Mesendoderm (in vitro differentiated cells): ENCODE results near the gene PLA2G2E.

Experiments used
- DNase-seq: peaks from one replicate; pipeline ENCODE4 v3.0.0; 2013
- H2AK5ac ChIP-seq: 2 replicates; pipeline ENCODE4 v1.6.1; 2013; ENCODE audit warnings: low read length, inconsistent platforms
- H2BK120ac ChIP-seq: 2 replicates; pipeline ENCODE4 v1.6.1; 2013; ENCODE audit warnings: low read depth, mild to moderate bottlenecking, low read length, moderate library complexity, mixed read lengths
- H2BK15ac ChIP-seq: replicated peaks from 2 replicates; pipeline ENCODE4 v1.6.1; 2013; ENCODE audit warnings: low read depth, mild to moderate bottlenecking, moderate library complexity
- H2BK5ac ChIP-seq: 2 replicates; pipeline ENCODE4 v1.6.1; 2013; ENCODE audit warnings: low read length, inconsistent platforms
- H3K18ac ChIP-seq: 2 replicates; pipeline ENCODE4 v1.6.1; 2013; ENCODE audit warnings: mild to moderate bottlenecking, low read length, mixed read lengths
- H3K23ac ChIP-seq: one replicate; pipeline ENCODE4 v1.6.1; 2013; ENCODE audit warnings: low read length
- H3K27ac ChIP-seq: 2 replicates; pipeline ENCODE4 v1.5.1; 2013; ENCODE audit warnings: low read depth, mild to moderate bottlenecking, inconsistent platforms, low read length, moderate library complexity
- H3K27me3 ChIP-seq: 2 replicates; pipeline ENCODE4 v1.6.1; 2013; ENCODE audit warnings: low read length, control low read depth, mild to moderate bottlenecking, inconsistent platforms; ENCODE audit not compliant: insufficient read depth, poor library complexity
- H3K36me3 ChIP-seq: 2 replicates; pipeline ENCODE4 v1.6.1; 2013; ENCODE audit warnings: low read length, inconsistent platforms; ENCODE audit not compliant: control insufficient read depth, insufficient read depth
- H3K4ac ChIP-seq: one replicate; pipeline ENCODE4 v1.6.1; 2013; ENCODE audit warnings: low read depth, mild to moderate bottlenecking, low read length, moderate library complexity
- H3K4me1 ChIP-seq: 2 replicates; pipeline ENCODE4 v1.6.1; 2013; ENCODE audit warnings: low read depth, low read length, inconsistent platforms; ENCODE audit not compliant: control insufficient read depth
- H3K4me2 ChIP-seq: 2 replicates; pipeline ENCODE4 v1.6.1; 2013; ENCODE audit warnings: low read length
- H3K4me3 ChIP-seq: 2 replicates; pipeline ENCODE4 v1.5.1; 2013; ENCODE audit warnings: mild to moderate bottlenecking, low read length
- H3K56ac ChIP-seq: one replicate; pipeline ENCODE4 v1.6.1; 2013; ENCODE audit warnings: low read length
- H3K79me1 ChIP-seq: 2 replicates; pipeline ENCODE4 v1.6.1; 2013; ENCODE audit warnings: low read length, inconsistent platforms
- H3K79me2 ChIP-seq: 2 replicates; pipeline ENCODE4 v1.6.1; 2013; ENCODE audit warnings: mild to moderate bottlenecking, low read length; ENCODE audit not compliant: control insufficient read depth, insufficient read depth
- H3K9ac ChIP-seq: 2 replicates; pipeline ENCODE4 v1.6.1; 2013; ENCODE audit warnings: low read length, inconsistent platforms
- H4K5ac ChIP-seq: one replicate; pipeline ENCODE4 v1.6.1; 2013; ENCODE audit warnings: low read length
- H4K8ac ChIP-seq: one replicate; pipeline ENCODE4 v1.6.1; 2013; ENCODE audit warnings: low read depth, mild to moderate bottlenecking, control low read depth, low read length, moderate library complexity
- WGBS: extraction: QIAGEN DNeasy Blood & Tissue Kit; methylation state at CpG from one replicate; pipeline ENCODE4 v1.1.7; 2013; ENCODE audit warnings: low lambda C conversion rate, missing lambda C conversion rate; ENCODE audit not compliant: insufficient coverage; ENCODE audit errors: extremely low coverage; 5-methylcytosine and 5-hydroxymethylcytosine counted together

Gene PLA2G2E

DNA sequence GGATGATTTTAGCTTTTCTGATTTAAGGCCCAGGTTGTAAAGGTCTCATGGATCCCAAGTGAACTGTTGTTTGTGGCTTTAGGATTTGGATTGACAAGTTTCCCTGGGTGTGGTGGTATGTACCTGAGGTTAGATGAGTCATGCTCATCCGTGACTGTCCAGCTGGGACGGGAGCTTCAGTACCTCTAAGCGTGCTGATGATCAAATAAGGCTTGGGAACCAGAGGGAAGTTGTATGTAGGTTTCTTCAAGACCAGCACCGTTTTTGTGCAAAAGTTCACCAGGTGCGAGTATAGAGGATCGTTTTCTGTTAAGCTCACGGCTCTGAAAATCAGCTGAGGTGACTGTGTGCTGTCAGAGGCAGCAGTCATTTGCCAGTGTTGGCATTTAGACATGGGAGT lies 19.8 kb downstream of the PLA2G2E start:
- Histone ChIP-seq H3K27ac (no peak overlapping the region), H3K4me3 (no peak overlapping the region), H4K8ac (no peak overlapping the region), H3K36me3 (peaks cover 5% of the 10 kb centered on the region), H3K56ac (no peak overlapping the region), H3K9ac (no peak overlapping the region), H3K18ac (no peak overlapping the region), H2BK120ac (no peak overlapping the region), H3K79me2 (no peaks in the 10 kb centered on the region), H3K23ac (no peak overlapping the region), H2AK5ac (no peak overlapping the region), H4K5ac (no peak overlapping the region), H2BK5ac (no peak overlapping the region), H3K79me1 (no peaks in the 10 kb centered on the region), H3K4me2 (no peak overlapping the region), H3K4ac (no peak overlapping the region), H2BK15ac (no peak overlapping the region), H3K27me3 (no peaks in the 10 kb centered on the region), H3K4me1 (no peaks in the 10 kb centered on the region)
- DNase-seq = no peak
- no CpG with 5 or more reads among the region's 7 CpGs for WGBS

- H3K4ac ChIP-seq = no peak overlapping the region
- no peak overlapping the region for H4K5ac ChIP-seq
- H3K27me3 ChIP-seq = no peaks in the 10 kb centered on the region
- H3K9ac ChIP-seq = no peak overlapping the region
- no peaks in the 10 kb centered on the region for H3K4me1 ChIP-seq
- DNase-seq = no peak
- H2BK120ac ChIP-seq = no peak overlapping the region
- no peak overlapping the region for H3K18ac ChIP-seq
- H3K36me3 ChIP-seq = peaks cover 2% of the 10 kb centered on the region
- H3K79me2 ChIP-seq = no peaks in the 10 kb centered on the region
- peaks cover 2% of the 10 kb centered on the region for H3K79me1 ChIP-seq
- H3K27ac ChIP-seq = no peak overlapping the region
- H3K4me3 ChIP-seq = no peak overlapping the region
- H2BK5ac ChIP-seq = no peak overlapping the region
- WGBS = no CpG with 5 or more reads among the region's 1 CpG
- H3K56ac ChIP-seq = no peak overlapping the region
- no peak overlapping the region for H3K23ac ChIP-seq
- no peak overlapping the region for H4K8ac ChIP-seq
- H3K4me2 ChIP-seq = no peak overlapping the region
- no peak overlapping the region for H2BK15ac ChIP-seq
- no peak overlapping the region for H2AK5ac ChIP-seq
Observed at GRCh38 chr1:19901653-19902052, 21.8 kb downstream of the PLA2G2E start.

GRCh38 chr1:19894218-19894617 lies 29.2 kb downstream of the PLA2G2E start:
- Histone ChIP-seq H3K4ac (no peak overlapping the region), H3K56ac (no peak overlapping the region), H3K79me1 (peaks cover 26% of the 10 kb centered on the region), H3K27me3 (no peaks in the 10 kb centered on the region), H4K5ac (no peak overlapping the region), H3K18ac (no peak overlapping the region), H3K36me3 (peaks cover 7% of the 10 kb centered on the region), H2AK5ac (no peak overlapping the region), H3K9ac (no peak overlapping the region), H3K79me2 (peaks cover 12% of the 10 kb centered on the region), H2BK15ac (no peak overlapping the region), H4K8ac (no peak overlapping the region), H3K4me3 (no peak overlapping the region), H2BK5ac (no peak overlapping the region), H3K23ac (no peak overlapping the region), H2BK120ac (no peak overlapping the region), H3K4me2 (no peak overlapping the region), H3K4me1 (no peaks in the 10 kb centered on the region), H3K27ac (no peak overlapping the region)
- DNase-seq = no peak
- no CpG with 5 or more reads among the region's 5 CpGs for WGBS

- no peaks in the 10 kb centered on the region for H3K4me1 ChIP-seq
- no peak for DNase-seq
- no peak overlapping the region for H4K8ac ChIP-seq
- H2AK5ac ChIP-seq = no peak overlapping the region
- H3K4me3 ChIP-seq = no peak overlapping the region
- no peak overlapping the region for H2BK15ac ChIP-seq
- no peak overlapping the region for H3K27ac ChIP-seq
- H3K56ac ChIP-seq = no peak overlapping the region
- no peak overlapping the region for H3K23ac ChIP-seq
- H4K5ac ChIP-seq = no peak overlapping the region
- no peaks in the 10 kb centered on the region for H3K27me3 ChIP-seq
- H3K4me2 ChIP-seq = no peak overlapping the region
- H3K4ac ChIP-seq = no peak overlapping the region
- peaks cover 5% of the 10 kb centered on the region for H3K36me3 ChIP-seq
- H3K79me1 ChIP-seq = peaks cover 26% of the 10 kb centered on the region
- no peak overlapping the region for H2BK120ac ChIP-seq
- peaks cover 13% of the 10 kb centered on the region for H3K79me2 ChIP-seq
- no peak overlapping the region for H3K18ac ChIP-seq
- no peak overlapping the region for H2BK5ac ChIP-seq
- H3K9ac ChIP-seq = no peak overlapping the region
- WGBS = no CpG with 5 or more reads among the region's 3 CpGs
Observed at GRCh38 chr1:19893687-19894086, 29.7 kb downstream of the PLA2G2E start.

GRCh38 chr1:19892628-19893168 lies 30.7 kb downstream of the PLA2G2E start:
- H3K79me2 ChIP-seq = peaks cover 21% of the 10 kb centered on the region
- no peak overlapping the region for H3K4me2 ChIP-seq

GRCh38 chr1:19892129-19892528 lies 31.3 kb downstream of the PLA2G2E start:
- H3K79me2 ChIP-seq = peaks cover 26% of the 10 kb centered on the region
- WGBS = no CpG with 5 or more reads among the region's 3 CpGs
- DNase-seq = no peak
- H3K27me3 ChIP-seq = no peaks in the 10 kb centered on the region
- H2BK120ac ChIP-seq = no peak overlapping the region
- H3K36me3 ChIP-seq = peaks cover 5% of the 10 kb centered on the region
- H2BK5ac ChIP-seq = no peak overlapping the region
- H3K4me3 ChIP-seq = no peak overlapping the region
- H3K18ac ChIP-seq = no peak overlapping the region
- H3K4me2 ChIP-seq = no peak overlapping the region
- H3K27ac ChIP-seq = no peak overlapping the region
- H2AK5ac ChIP-seq = no peak overlapping the region
- peaks cover 30% of the 10 kb centered on the region for H3K79me1 ChIP-seq
- no peak overlapping the region for H3K23ac ChIP-seq
- H3K4ac ChIP-seq = no peak overlapping the region
- no peak overlapping the region for H2BK15ac ChIP-seq
- H3K56ac ChIP-seq = no peak overlapping the region
- no peak overlapping the region for H4K8ac ChIP-seq
- no peak overlapping the region for H3K9ac ChIP-seq
- H3K4me1 ChIP-seq = peaks cover 2% of the 10 kb centered on the region
- no peak overlapping the region for H4K5ac ChIP-seq

More at GRCh38 chr1:19892628-19893168, 30.7 kb downstream of the PLA2G2E start:
- DNase-seq = no peak
- Histone ChIP-seq H4K5ac (no peak overlapping the region), H4K8ac (no peak overlapping the region), H3K27ac (no peak overlapping the region), H3K79me1 (peaks cover 31% of the 10 kb centered on the region), H2BK120ac (no peak overlapping the region), H3K56ac (no peak overlapping the region), H2BK15ac (no peak overlapping the region), H3K23ac (no peak overlapping the region), H3K4ac (no peak overlapping the region), H3K4me1 (peaks cover 2% of the 10 kb centered on the region), H2BK5ac (no peak overlapping the region), H3K9ac (no peak overlapping the region), H2AK5ac (no peak overlapping the region), H3K27me3 (no peaks in the 10 kb centered on the region), H3K36me3 (peaks cover 5% of the 10 kb centered on the region), H3K4me3 (no peak overlapping the region), H3K18ac (no peak overlapping the region)
- WGBS = no CpG with 5 or more reads among the region's 6 CpGs
